SHP77 treated with DMSO at 0.1 percent for 48 hours (cell line): ENCODE data around the gene VEZT.
"Not testable (repeated sequence)": the region's sequence is repeated elsewhere in the genome, so short reads cannot be mapped to it uniquely, and the experiment has no call there.

Source experiments
- DNase-seq: peaks from one replicate; lab custom pipeline; 2025; lab: John Stamatoyannopoulos, UW

VEZT gene

GRCh38 chr12:95257541-95257940 is 39.9 kb downstream of the VEZT start:
- no peak for DNase-seq

GRCh38 chr12:95258151-95258550 is 40.5 kb downstream of the VEZT start:
- no peak for DNase-seq

GRCh38 chr12:95258803-95259202 is 41.2 kb downstream of the VEZT start:
- DNase-seq, result no peak

GRCh38 chr12:95259368-95259767 is 41.8 kb downstream of the VEZT start:
- DNase-seq, result no peak

- DNase-seq, result no peak
These were observed 43.5 kb downstream of the VEZT start for GRCh38 chr12:95261109-95261508.

GRCh38 chr12:95262808-95263207 is 45.2 kb downstream of the VEZT start:
- no peak for DNase-seq

GRCh38 chr12:95265765-95266164 is 48.2 kb downstream of the VEZT start:
- DNase-seq, result no peak

- no peak for DNase-seq
These were observed 48.6 kb downstream of the VEZT start for GRCh38 chr12:95266254-95266653.

GRCh38 chr12:95269892-95270291 is 52.3 kb downstream of the VEZT start:
- no peak for DNase-seq

- DNase-seq, result no peak
These were observed 53.9 kb downstream of the VEZT start for GRCh38 chr12:95271465-95271864.

- no peak for DNase-seq
These were observed 59.5 kb downstream of the VEZT start for GRCh38 chr12:95277139-95277538.

GRCh38 chr12:95279856-95280255 is 62.2 kb downstream of the VEZT start:
- DNase-seq, result no peak

- DNase-seq, result no peak
These were observed 64.7 kb downstream of the VEZT start for GRCh38 chr12:95282266-95282665.

GRCh38 chr12:95283371-95283770 is 65.8 kb downstream of the VEZT start:
- DNase-seq, result no peak

- DNase-seq, result no peak
These were observed 69.1 kb downstream of the VEZT start for GRCh38 chr12:95286713-95287112.

- no peak for DNase-seq
These were observed 73.9 kb downstream of the VEZT start for GRCh38 chr12:95291501-95291900.

- no peak for DNase-seq
These were observed 81.3 kb downstream of the VEZT start for GRCh38 chr12:95298916-95299315.

GRCh38 chr12:95300286-95300685 is 82.7 kb downstream of the VEZT start:
- no peak for DNase-seq

GRCh38 chr12:95303476-95303875 is 85.9 kb downstream of the VEZT start:
- DNase-seq, result no peak

GRCh38 chr12:95304673-95305198 is 87.1 kb downstream of the VEZT start:
- no peak for DNase-seq

- DNase-seq, result no peak
These were observed 95.0 kb downstream of the VEZT start for GRCh38 chr12:95312656-95313055.

- DNase-seq, result not testable (repeated sequence)
These were observed 97.1 kb downstream of the VEZT start for GRCh38 chr12:95314756-95315155.

- no peak for DNase-seq
These were observed 99.2 kb downstream of the VEZT start for GRCh38 chr12:95316798-95317197.

- no peak for DNase-seq
These were observed 100.5 kb downstream of the VEZT start for GRCh38 chr12:95318071-95318545.
